AG09319 (cell line): Measurements from ENCODE around the gene SYNGR1.

ENCODE experiments used
- DNase-seq: peaks from one replicate; pipeline ENCODE4 v3.0.0-alpha.2; 2010; ENCODE audit warnings: low read depth; ENCODE audit errors: extremely low read depth
- CTCF ChIP-seq: IDR thresholded peaks from 2 replicates; pipeline ENCODE4 v1.5.1; 2011; ENCODE audit warnings: low read depth, mild to moderate bottlenecking, inconsistent platforms, low read length, moderate library complexity

The SYNGR1 gene

GRCh38 chr22:39429916-39430575 lies 80.3 kb downstream of the SYNGR1 start:
- TF ChIP-seq CTCF = no peak
- no peak for DNase-seq

GRCh38 chr22:39430576-39431150 lies 80.9 kb downstream of the SYNGR1 start:
- TF ChIP-seq CTCF = no peak
- DNase-seq = no peak

GRCh38 chr22:39431216-39431801 lies 81.5 kb downstream of the SYNGR1 start:
- no peak for DNase-seq

GRCh38 chr22:39431821-39432251 lies 82.0 kb downstream of the SYNGR1 start:
- no peak for TF ChIP-seq CTCF
- no peak for DNase-seq

More at GRCh38 chr22:39431216-39431801, 81.5 kb downstream of the SYNGR1 start:
- TF ChIP-seq CTCF = no peak

- no peak for TF ChIP-seq CTCF
- DNase-seq = no peak
These were observed 82.6 kb downstream of the SYNGR1 start for GRCh38 chr22:39432361-39432811.

- TF ChIP-seq CTCF = no peak
- DNase-seq = no peak
These were observed 83.9 kb downstream of the SYNGR1 start for GRCh38 chr22:39433476-39434242.
